ENCODE data around the gene RINL. TPM values are rescaled to one million over a fixed set of nuclear protein-coding genes. Genes with fewer than 3 reads are reported as not detected.

Gene RINL
- total and polyA plus RNA-seq, 2 donors from 2014 or later = 9.5 to 13.0 TPM

DNA sequence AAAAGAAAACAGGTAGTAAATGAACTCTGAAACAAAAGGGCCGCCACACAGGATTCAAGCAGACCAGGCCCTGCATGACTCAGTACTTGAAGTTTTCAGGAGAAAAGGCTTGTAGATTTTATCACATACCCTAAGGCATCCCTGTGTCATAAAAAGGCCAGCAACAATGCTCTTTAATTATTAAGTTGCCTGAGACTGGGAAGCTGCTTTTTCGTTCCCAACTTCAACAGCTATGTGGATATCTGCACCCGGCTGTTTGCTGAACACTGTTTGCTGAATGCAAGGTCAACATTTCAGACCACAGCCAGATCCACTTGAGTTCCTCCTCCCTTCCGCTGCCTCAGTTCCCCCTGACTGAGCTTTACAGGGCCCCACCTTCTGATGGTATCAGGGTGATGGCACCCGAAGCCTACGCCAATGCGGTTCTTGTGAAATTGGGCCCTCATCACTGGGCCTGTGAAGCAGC lies 40.4 kb downstream of the RINL start:
- DNase-seq (no peak), FAIRE-seq (no peak)
- no peak overlapping the region for H3K9ac ChIP-seq (ENCODE audit: low read length in 3 of 3)
- no peak overlapping the region for H3K4me3 ChIP-seq (ENCODE audit: low read length in 3 of 3)
- H3K36me3 ChIP-seq (ENCODE audit: control insufficient read depth in 2 of 3, insufficient read depth in 3 of 3, low read length in 3 of 3) = peaks cover 20 to 65% (median 54%) of the 10 kb centered on the region in 3 donors
- intact Hi-C loops (cut with DNase I) = no loop called here
- H3K27ac ChIP-seq (ENCODE audit: low read depth in 2 of 2, low read length in 2 of 2) = peak overlapping the region in 1 of 2 donors; percentile 13
- TF ChIP-seq, protein P1, sequence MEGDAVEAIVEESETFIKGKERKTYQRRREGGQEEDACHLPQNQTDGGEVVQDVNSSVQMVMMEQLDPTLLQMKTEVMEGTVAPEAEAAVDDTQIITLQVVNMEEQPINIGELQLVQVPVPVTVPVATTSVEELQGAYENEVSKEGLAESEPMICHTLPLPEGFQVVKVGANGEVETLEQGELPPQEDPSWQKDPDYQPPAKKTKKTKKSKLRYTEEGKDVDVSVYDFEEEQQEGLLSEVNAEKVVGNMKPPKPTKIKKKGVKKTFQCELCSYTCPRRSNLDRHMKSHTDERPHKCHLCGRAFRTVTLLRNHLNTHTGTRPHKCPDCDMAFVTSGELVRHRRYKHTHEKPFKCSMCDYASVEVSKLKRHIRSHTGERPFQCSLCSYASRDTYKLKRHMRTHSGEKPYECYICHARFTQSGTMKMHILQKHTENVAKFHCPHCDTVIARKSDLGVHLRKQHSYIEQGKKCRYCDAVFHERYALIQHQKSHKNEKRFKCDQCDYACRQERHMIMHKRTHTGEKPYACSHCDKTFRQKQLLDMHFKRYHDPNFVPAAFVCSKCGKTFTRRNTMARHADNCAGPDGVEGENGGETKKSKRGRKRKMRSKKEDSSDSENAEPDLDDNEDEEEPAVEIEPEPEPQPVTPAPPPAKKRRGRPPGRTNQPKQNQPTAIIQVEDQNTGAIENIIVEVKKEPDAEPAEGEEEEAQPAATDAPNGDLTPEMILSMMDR (IDR thresholded peaks at IDR 0.05; ENCODE audit: borderline replicate concordance, extremely low read depth, insufficient read depth) = no peak
- H3K9me3 ChIP-seq (ENCODE audit: control insufficient read depth in 2 of 3, insufficient read depth in 1 of 3, low read length in 3 of 3) = no peaks in the 10 kb centered on the region
- H3K27me3 ChIP-seq (ENCODE audit: control insufficient read depth, insufficient read depth, low read length) = no peaks in the 10 kb centered on the region
- peaks cover 0 to 15% (median 0%) of the 10 kb centered on the region in 3 donors for H3K4me1 ChIP-seq (ENCODE audit: control insufficient read depth in 2 of 3, insufficient read depth in 2 of 3, low read depth in 1 of 3, low read length in 3 of 3)

DNA sequence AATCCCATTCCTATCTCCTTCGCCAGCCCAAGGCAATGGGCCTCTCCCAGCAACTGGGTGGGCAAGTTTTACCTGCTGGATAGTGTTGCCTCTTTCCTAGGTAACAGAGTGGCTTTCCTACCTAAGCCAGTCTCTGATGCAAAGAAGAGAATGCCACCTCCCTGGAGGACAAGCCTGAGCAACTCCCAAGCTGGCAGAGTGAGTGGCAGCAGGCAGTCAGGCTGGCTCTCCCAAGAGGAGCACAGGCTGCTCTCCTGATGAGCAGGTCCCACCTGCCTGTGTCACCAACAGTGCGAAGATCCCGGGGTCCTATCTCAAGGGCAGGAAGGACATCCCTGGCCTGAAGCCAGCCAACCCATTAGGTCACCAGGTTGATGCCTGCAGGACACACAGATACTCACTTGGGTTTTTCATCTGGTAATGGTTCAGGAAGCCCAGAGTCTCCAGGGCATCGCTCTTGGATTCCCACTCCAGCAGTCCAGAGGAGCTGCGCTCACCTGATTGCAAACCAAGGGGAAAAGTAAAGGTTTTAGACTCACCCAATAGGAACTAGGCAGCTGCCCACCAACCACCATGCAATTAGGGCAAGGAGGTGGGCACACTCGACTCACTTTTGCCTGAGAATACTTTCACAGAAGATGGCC lies 41.0 kb downstream of the RINL start:
- Histone ChIP-seq H3K4me3 (ENCODE audit: low read length in 3 of 3) (no peak overlapping the region), H3K9me3 (ENCODE audit: control insufficient read depth in 2 of 3, insufficient read depth in 1 of 3, low read length in 3 of 3) (no peaks in the 10 kb centered on the region), H3K4me1 (ENCODE audit: control insufficient read depth in 2 of 3, insufficient read depth in 2 of 3, low read depth in 1 of 3, low read length in 3 of 3) (peaks cover 0 to 18% (median 5%) of the 10 kb centered on the region in 3 donors), H3K9ac (ENCODE audit: low read length in 3 of 3) (no peak overlapping the region), H3K36me3 (ENCODE audit: control insufficient read depth in 2 of 3, insufficient read depth in 3 of 3, low read length in 3 of 3) (peaks cover 20 to 61% (median 48%) of the 10 kb centered on the region in 3 donors), H3K27ac (ENCODE audit: low read depth in 2 of 2, low read length in 2 of 2) (peak overlapping the region in 1 of 2 donors; percentile 8), H3K27me3 (ENCODE audit: control insufficient read depth, insufficient read depth, low read length) (no peaks in the 10 kb centered on the region)
- no peak for FAIRE-seq
- intact Hi-C loops (cut with DNase I) = no loop called here
- TF ChIP-seq, protein P1 (IDR thresholded peaks at IDR 0.05; ENCODE audit: borderline replicate concordance, extremely low read depth, insufficient read depth) = no peak
- DNase-seq = no peak

DNA sequence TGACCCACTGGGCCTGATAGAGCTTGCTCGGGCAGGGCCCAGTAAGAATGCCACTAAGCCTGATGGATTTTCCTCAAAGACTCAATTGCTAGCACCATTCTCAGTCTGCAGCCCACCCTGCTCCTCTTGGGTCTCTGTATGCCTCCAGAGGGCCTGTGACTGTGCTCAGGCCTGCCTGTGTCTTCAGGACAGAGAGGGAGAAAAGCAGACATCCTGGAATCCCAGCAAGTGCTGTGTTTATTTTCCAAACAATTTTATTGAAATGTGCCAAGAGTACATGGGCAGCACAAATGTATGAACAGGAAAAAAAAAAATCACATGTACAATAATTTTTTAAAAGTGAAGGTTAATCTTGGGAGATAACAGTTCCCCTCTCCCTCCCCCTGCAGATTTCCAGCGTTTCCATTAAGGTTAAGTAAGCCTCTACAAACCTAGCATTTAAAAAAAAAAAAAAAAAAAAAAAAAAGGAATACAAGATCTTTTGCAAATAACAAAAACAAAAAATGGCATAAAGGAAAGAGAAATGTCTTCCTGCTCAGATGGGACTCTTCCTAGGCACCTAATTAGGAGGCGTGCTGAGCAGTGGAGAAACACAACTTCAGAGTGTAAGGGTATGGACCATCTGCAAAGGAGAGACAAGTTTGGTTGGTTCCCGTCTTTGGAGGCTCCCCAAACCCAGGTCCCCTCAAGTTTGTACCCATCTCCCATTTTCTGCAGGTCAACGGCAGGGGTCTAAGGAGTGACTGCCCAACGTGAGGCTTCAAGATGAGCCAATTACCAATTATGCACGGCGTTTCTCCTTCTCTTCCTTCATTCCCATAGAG lies 41.7 kb downstream of the RINL start:
- H3K27ac ChIP-seq (ENCODE audit: low read depth in 2 of 2, low read length in 2 of 2) = no peak overlapping the region
- peaks cover 17 to 56% (median 43%) of the 10 kb centered on the region in 3 donors for H3K36me3 ChIP-seq (ENCODE audit: control insufficient read depth in 2 of 3, insufficient read depth in 3 of 3, low read length in 3 of 3)
- H3K9ac ChIP-seq (ENCODE audit: low read length in 3 of 3) = no peak overlapping the region
- no peaks in the 10 kb centered on the region for H3K27me3 ChIP-seq (ENCODE audit: control insufficient read depth, insufficient read depth, low read length)
- intact Hi-C loops (cut with DNase I) = no loop called here
- DNase-seq (no peak), FAIRE-seq (no peak)
- H3K4me1 ChIP-seq (ENCODE audit: control insufficient read depth in 2 of 3, insufficient read depth in 2 of 3, low read depth in 1 of 3, low read length in 3 of 3) = peaks cover 0 to 19% (median 7%) of the 10 kb centered on the region in 3 donors
- no peaks in the 10 kb centered on the region for H3K9me3 ChIP-seq (ENCODE audit: control insufficient read depth in 2 of 3, insufficient read depth in 1 of 3, low read length in 3 of 3)
- TF ChIP-seq, protein P1 (IDR thresholded peaks at IDR 0.05; ENCODE audit: borderline replicate concordance, extremely low read depth, insufficient read depth) = no peak
- H3K4me3 ChIP-seq (ENCODE audit: low read length in 3 of 3) = no peak overlapping the region

Measured in kidney (tissue), 14 donors.